ENCODE data around the gene TANC1.
"Not testable (repeated sequence)": the region's sequence is repeated elsewhere in the genome, so short reads cannot be mapped to it uniquely, and the experiment has no call there.

TANC1 gene

DNA sequence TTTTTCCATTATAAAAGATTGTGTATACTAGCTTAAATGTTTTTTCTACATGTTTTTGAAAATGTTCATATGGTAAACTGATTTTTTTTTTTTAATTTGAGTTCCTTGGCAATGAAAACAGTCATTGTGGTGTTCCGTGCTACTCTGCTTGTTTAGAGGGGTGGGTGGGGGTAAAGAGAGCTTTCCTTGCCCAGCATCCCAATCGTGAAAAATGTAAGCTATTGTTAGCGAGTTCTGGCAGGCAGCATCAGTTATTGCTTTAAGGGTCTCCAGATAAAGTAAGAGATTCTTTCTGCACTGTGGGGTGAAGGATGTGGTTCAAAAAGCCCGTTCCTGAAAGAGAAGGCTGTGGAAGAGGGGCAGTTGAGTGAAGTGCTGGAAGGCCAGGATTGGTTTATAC is 118.4 kb downstream of the TANC1 start:
- no peak overlapping the region for H3K9ac ChIP-seq (ENCODE audit: low read length in 5 of 5)
- no peaks in the 10 kb centered on the region for H3K9me3 ChIP-seq (ENCODE audit: control insufficient read depth in 5 of 5, low read length in 5 of 5)
- H3K4me1 ChIP-seq (ENCODE audit: control insufficient read depth in 5 of 5, insufficient read depth in 5 of 5, low read length in 5 of 5), result peaks cover 6 to 63% (median 43%) of the 10 kb centered on the region in 5 donors
- H3K4me3 ChIP-seq (ENCODE audit: low read depth in 1 of 5, low read length in 5 of 5), result no peak overlapping the region
- no peaks in the 10 kb centered on the region for H3K27me3 ChIP-seq (ENCODE audit: control insufficient read depth in 5 of 5, insufficient read depth in 4 of 5, low read length in 5 of 5)
- no peaks in the 10 kb centered on the region for H3K36me3 ChIP-seq (ENCODE audit: control insufficient read depth in 5 of 5, insufficient read depth in 5 of 5, low read length in 5 of 5)
- H3K27ac ChIP-seq (ENCODE audit: low read depth, low read length), result no peak overlapping the region

DNA sequence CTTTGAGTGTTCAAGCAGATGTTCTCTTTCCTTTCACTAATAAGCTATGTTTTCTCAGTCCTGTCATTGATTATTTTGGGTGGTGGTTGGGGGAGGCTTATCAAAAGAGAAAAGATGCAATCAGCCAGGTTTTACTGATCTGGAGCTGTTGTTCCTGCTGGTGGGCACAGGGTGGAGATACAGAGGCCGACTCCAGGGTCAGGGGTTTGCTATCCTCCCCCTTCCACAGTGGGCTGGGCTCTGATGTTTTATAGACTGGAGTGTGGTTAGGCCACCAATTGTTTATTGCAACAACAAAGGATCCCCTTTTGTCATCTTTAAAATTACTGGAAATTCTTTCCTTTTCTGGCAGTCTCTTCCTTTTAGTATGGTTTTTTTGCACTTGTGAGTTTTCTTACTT is 120.5 kb downstream of the TANC1 start:
- peak overlapping the region; percentile 66 for H3K27ac ChIP-seq (ENCODE audit: low read depth, low read length)
- peaks cover 7 to 84% (median 55%) of the 10 kb centered on the region in 5 donors for H3K4me1 ChIP-seq (ENCODE audit: control insufficient read depth in 5 of 5, insufficient read depth in 5 of 5, low read length in 5 of 5)
- no peak overlapping the region for H3K4me3 ChIP-seq (ENCODE audit: low read depth in 1 of 5, low read length in 5 of 5)
- H3K9ac ChIP-seq (ENCODE audit: low read length in 5 of 5), result no peak overlapping the region
- no peaks in the 10 kb centered on the region for H3K27me3 ChIP-seq (ENCODE audit: control insufficient read depth in 5 of 5, insufficient read depth in 4 of 5, low read length in 5 of 5)
- no peaks in the 10 kb centered on the region for H3K9me3 ChIP-seq (ENCODE audit: control insufficient read depth in 5 of 5, low read length in 5 of 5)
- no peaks in the 10 kb centered on the region for H3K36me3 ChIP-seq (ENCODE audit: control insufficient read depth in 5 of 5, insufficient read depth in 5 of 5, low read length in 5 of 5)

GRCh38 chr2:159089543-159089942 is 121.1 kb downstream of the TANC1 start:
- H3K4me3 ChIP-seq (ENCODE audit: low read depth in 1 of 5, low read length in 5 of 5), result no peak overlapping the region
- H3K9me3 ChIP-seq (ENCODE audit: control insufficient read depth in 5 of 5, low read length in 5 of 5), result no peaks in the 10 kb centered on the region
- no peaks in the 10 kb centered on the region for H3K36me3 ChIP-seq (ENCODE audit: control insufficient read depth in 5 of 5, insufficient read depth in 5 of 5, low read length in 5 of 5)
- H3K27ac ChIP-seq (ENCODE audit: low read depth, low read length), result peak overlapping the region; percentile 66
- H3K4me1 ChIP-seq (ENCODE audit: control insufficient read depth in 5 of 5, insufficient read depth in 5 of 5, low read length in 5 of 5), result peaks cover 7 to 85% (median 57%) of the 10 kb centered on the region in 5 donors
- H3K27me3 ChIP-seq (ENCODE audit: control insufficient read depth in 5 of 5, insufficient read depth in 4 of 5, low read length in 5 of 5), result no peaks in the 10 kb centered on the region
- H3K9ac ChIP-seq (ENCODE audit: low read length in 5 of 5), result no peak overlapping the region

DNA sequence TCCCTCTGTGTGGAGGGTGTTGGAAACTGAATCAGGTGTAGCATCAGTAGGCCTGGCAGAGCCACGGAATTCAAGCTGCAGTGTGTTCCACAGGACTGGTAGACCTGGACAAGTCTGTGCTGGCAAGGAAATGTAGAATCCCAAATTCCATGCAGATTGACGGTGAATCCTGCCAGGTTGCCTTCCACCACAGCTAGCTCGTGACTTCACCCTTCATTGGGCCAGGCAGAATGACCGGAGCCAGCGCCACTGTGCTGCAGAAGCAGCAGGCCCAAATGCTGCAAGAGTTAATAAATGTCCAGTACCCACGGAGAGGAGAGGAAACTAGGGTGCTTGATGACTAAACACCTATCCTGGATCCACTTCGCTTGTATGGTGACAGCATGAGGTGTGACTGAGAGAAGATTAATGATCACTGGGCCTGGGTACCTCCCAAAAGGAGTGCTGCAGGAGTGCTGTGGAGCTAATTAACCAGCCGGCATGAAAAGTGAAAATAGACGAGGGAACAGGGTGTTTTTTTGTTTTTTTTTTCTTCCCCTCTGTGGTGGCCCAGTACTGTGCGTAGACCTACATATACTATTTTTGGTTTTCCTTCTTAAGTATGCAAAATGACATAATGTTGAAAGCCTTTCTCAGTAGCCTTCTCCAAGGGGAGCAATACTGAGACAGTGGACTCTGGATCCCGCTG is 122.2 kb downstream of the TANC1 start:
- Histone ChIP-seq H3K9me3 (ENCODE audit: control insufficient read depth in 5 of 5, low read length in 5 of 5) (no peaks in the 10 kb centered on the region), H3K27ac (ENCODE audit: low read depth, low read length) (peak overlapping the region; percentile 81), H3K36me3 (ENCODE audit: control insufficient read depth in 5 of 5, insufficient read depth in 5 of 5, low read length in 5 of 5) (no peaks in the 10 kb centered on the region), H3K4me3 (ENCODE audit: low read depth in 1 of 5, low read length in 5 of 5) (peak overlapping the region in 1 of 5 donors; percentile 10), H3K27me3 (ENCODE audit: control insufficient read depth in 5 of 5, insufficient read depth in 4 of 5, low read length in 5 of 5) (no peaks in the 10 kb centered on the region), H3K4me1 (ENCODE audit: control insufficient read depth in 5 of 5, insufficient read depth in 5 of 5, low read length in 5 of 5) (peaks cover 7 to 83% (median 54%) of the 10 kb centered on the region in 5 donors), H3K9ac (ENCODE audit: low read length in 5 of 5) (peak overlapping the region in 2 of 5 donors; percentile 30 to 31)

- Histone ChIP-seq H3K27ac (ENCODE audit: low read depth, low read length) (peak overlapping the region; percentile 81), H3K4me3 (ENCODE audit: low read depth in 1 of 5, low read length in 5 of 5) (no peak overlapping the region), H3K36me3 (ENCODE audit: control insufficient read depth in 5 of 5, insufficient read depth in 5 of 5, low read length in 5 of 5) (no peaks in the 10 kb centered on the region), H3K27me3 (ENCODE audit: control insufficient read depth in 5 of 5, insufficient read depth in 4 of 5, low read length in 5 of 5) (no peaks in the 10 kb centered on the region), H3K9ac (ENCODE audit: low read length in 5 of 5) (peak overlapping the region in 1 of 5 donors; percentile 31), H3K4me1 (ENCODE audit: control insufficient read depth in 5 of 5, insufficient read depth in 5 of 5, low read length in 5 of 5) (peaks cover 5 to 80% (median 50%) of the 10 kb centered on the region in 5 donors), H3K9me3 (ENCODE audit: control insufficient read depth in 5 of 5, low read length in 5 of 5) (peaks cover 0 to 1% (median 0%) of the 10 kb centered on the region in 5 donors)
Observed at GRCh38 chr2:159091381-159091780, 122.9 kb downstream of the TANC1 start.

- Histone ChIP-seq H3K27ac (ENCODE audit: low read depth, low read length) (peak overlapping the region; percentile 81), H3K4me1 (ENCODE audit: control insufficient read depth in 5 of 5, insufficient read depth in 5 of 5, low read length in 5 of 5) (peaks cover 5 to 81% (median 50%) of the 10 kb centered on the region in 5 donors)
Observed at GRCh38 chr2:159091976-159092375, 123.5 kb downstream of the TANC1 start.

GRCh38 chr2:159093497-159093896 is 125.1 kb downstream of the TANC1 start:
- no peak overlapping the region for H3K9ac ChIP-seq (ENCODE audit: low read length in 5 of 5)
- H3K4me1 ChIP-seq (ENCODE audit: control insufficient read depth in 5 of 5, insufficient read depth in 5 of 5, low read length in 5 of 5), result peaks cover 5 to 90% (median 50%) of the 10 kb centered on the region in 5 donors
- peaks cover 0 to 5% (median 0%) of the 10 kb centered on the region in 5 donors for H3K36me3 ChIP-seq (ENCODE audit: control insufficient read depth in 5 of 5, insufficient read depth in 5 of 5, low read length in 5 of 5)
- peak overlapping the region; percentile 73 for H3K27ac ChIP-seq (ENCODE audit: low read depth, low read length)
- H3K4me3 ChIP-seq (ENCODE audit: low read depth in 1 of 5, low read length in 5 of 5), result no peak overlapping the region
- peaks cover 0 to 4% (median 0%) of the 10 kb centered on the region in 5 donors for H3K9me3 ChIP-seq (ENCODE audit: control insufficient read depth in 5 of 5, low read length in 5 of 5)
- H3K27me3 ChIP-seq (ENCODE audit: control insufficient read depth in 5 of 5, insufficient read depth in 4 of 5, low read length in 5 of 5), result no peaks in the 10 kb centered on the region

More at GRCh38 chr2:159091976-159092375, 123.5 kb downstream of the TANC1 start:
- Histone ChIP-seq H3K4me3 (ENCODE audit: low read depth in 1 of 5, low read length in 5 of 5) (no peak overlapping the region), H3K9me3 (ENCODE audit: control insufficient read depth in 5 of 5, low read length in 5 of 5) (peaks cover 0 to 4% (median 0%) of the 10 kb centered on the region in 5 donors), H3K27me3 (ENCODE audit: control insufficient read depth in 5 of 5, insufficient read depth in 4 of 5, low read length in 5 of 5) (no peaks in the 10 kb centered on the region), H3K36me3 (ENCODE audit: control insufficient read depth in 5 of 5, insufficient read depth in 5 of 5, low read length in 5 of 5) (no peaks in the 10 kb centered on the region), H3K9ac (ENCODE audit: low read length in 5 of 5) (no peak overlapping the region)

DNA sequence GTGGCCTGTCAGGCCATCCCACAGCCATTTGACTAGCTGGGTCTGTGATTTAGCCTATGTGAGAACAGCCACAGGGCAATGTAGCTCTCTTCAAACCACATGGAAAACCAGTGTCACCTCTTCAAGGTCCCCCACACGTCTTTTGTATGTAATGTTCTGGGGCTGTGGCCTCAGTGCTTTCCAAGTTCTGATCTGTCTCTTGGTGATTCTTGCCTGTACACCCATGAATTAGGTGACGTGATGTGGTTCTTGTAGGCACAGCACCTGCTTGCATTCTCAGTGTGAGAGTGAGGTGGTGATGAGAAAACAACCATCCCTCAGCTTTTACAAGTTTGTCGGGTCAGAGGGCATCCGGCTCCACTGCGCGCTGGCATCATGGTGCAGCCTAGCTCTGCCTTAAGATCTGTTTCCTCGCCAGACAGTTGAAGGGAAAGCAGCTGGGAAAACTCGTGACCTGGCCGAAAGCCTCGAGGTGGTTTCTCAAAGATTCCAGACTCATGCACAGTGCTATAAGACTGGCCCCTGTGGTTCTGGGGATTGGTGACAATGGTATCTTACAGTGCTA is 125.8 kb downstream of the TANC1 start:
- Histone ChIP-seq H3K9ac (ENCODE audit: low read length in 5 of 5) (no peak overlapping the region), H3K4me3 (ENCODE audit: low read depth in 1 of 5, low read length in 5 of 5) (peak overlapping the region in 1 of 5 donors; percentile 19), H3K9me3 (ENCODE audit: control insufficient read depth in 5 of 5, low read length in 5 of 5) (peaks cover 0 to 4% (median 0%) of the 10 kb centered on the region in 5 donors), H3K27me3 (ENCODE audit: control insufficient read depth in 5 of 5, insufficient read depth in 4 of 5, low read length in 5 of 5) (no peaks in the 10 kb centered on the region), H3K36me3 (ENCODE audit: control insufficient read depth in 5 of 5, insufficient read depth in 5 of 5, low read length in 5 of 5) (peaks cover 0 to 5% (median 0%) of the 10 kb centered on the region in 5 donors), H3K27ac (ENCODE audit: low read depth, low read length) (peak overlapping the region; percentile 73), H3K4me1 (ENCODE audit: control insufficient read depth in 5 of 5, insufficient read depth in 5 of 5, low read length in 5 of 5) (peaks cover 5 to 88% (median 47%) of the 10 kb centered on the region in 5 donors)

GRCh38 chr2:159095813-159096212 is 127.4 kb downstream of the TANC1 start:
- Histone ChIP-seq H3K4me1 (ENCODE audit: control insufficient read depth in 5 of 5, insufficient read depth in 5 of 5, low read length in 5 of 5) (peaks cover 2 to 83% (median 32%) of the 10 kb centered on the region in 5 donors), H3K36me3 (ENCODE audit: control insufficient read depth in 5 of 5, insufficient read depth in 5 of 5, low read length in 5 of 5) (peaks cover 0 to 5% (median 0%) of the 10 kb centered on the region in 5 donors), H3K27me3 (ENCODE audit: control insufficient read depth in 5 of 5, insufficient read depth in 4 of 5, low read length in 5 of 5) (no peaks in the 10 kb centered on the region), H3K27ac (ENCODE audit: low read depth, low read length) (peak overlapping the region; percentile 28), H3K9me3 (ENCODE audit: control insufficient read depth in 5 of 5, low read length in 5 of 5) (peaks cover 0 to 4% (median 0%) of the 10 kb centered on the region in 5 donors), H3K4me3 (ENCODE audit: low read depth in 1 of 5, low read length in 5 of 5) (no peak overlapping the region), H3K9ac (ENCODE audit: low read length in 5 of 5) (no peak overlapping the region)

- H3K36me3 ChIP-seq (ENCODE audit: control insufficient read depth in 5 of 5, insufficient read depth in 5 of 5, low read length in 5 of 5); H3K9me3 ChIP-seq (ENCODE audit: control insufficient read depth in 5 of 5, low read length in 5 of 5); H3K9ac ChIP-seq (ENCODE audit: low read length in 5 of 5); H3K27me3 ChIP-seq (ENCODE audit: control insufficient read depth in 5 of 5, insufficient read depth in 4 of 5, low read length in 5 of 5); H3K4me3 ChIP-seq (ENCODE audit: low read depth in 1 of 5, low read length in 5 of 5): not testable (repeated sequence)
- Histone ChIP-seq H3K4me1 (ENCODE audit: control insufficient read depth in 5 of 5, insufficient read depth in 5 of 5, low read length in 5 of 5) (peaks cover 2 to 82% (median 27%) of the 10 kb centered on the region in 5 donors), H3K27ac (ENCODE audit: low read depth, low read length) (peak overlapping the region; percentile 28)
Observed at GRCh38 chr2:159096302-159096855, 127.9 kb downstream of the TANC1 start.
